Vagina (tissue), 2 donors: ENCODE data around the gene AGK. TPM values are rescaled to one million over a fixed set of nuclear protein-coding genes. Genes with fewer than 3 reads are reported as not detected.

Experiments
- DNase-seq, 2 donors: peaks; one replicate each; pipeline ENCODE4 v3.0.0-alpha.2; 2017; ENCODE audit errors: extremely low spot score in 2 of 2
- H3K27ac ChIP-seq: fragments of 200-600 bp; sonication (generic); one replicate; pipeline ENCODE4 v1.5.1; 2019
- H3K27me3 ChIP-seq: fragments of 200-600 bp; sonication (generic); one replicate; pipeline ENCODE4 v1.5.1; 2019
- H3K36me3 ChIP-seq, 2 donors: fragments of 200-600 bp; sonication (generic); one replicate each; pipeline ENCODE4 v1.5.1; 2017 to 2019
- H3K4me1 ChIP-seq: fragments of 200-600 bp; sonication (generic); one replicate; pipeline ENCODE4 v1.5.1; 2019
- H3K4me3 ChIP-seq, 2 donors: fragments of 200-600 bp; sonication (generic); 1 replicate in 1 of 2; 2 replicates in 1 of 2; pipeline ENCODE4 v1.5.1; 2016 to 2019
- H3K9me3 ChIP-seq: fragments of 200-600 bp; sonication (generic); one replicate; pipeline ENCODE4 v1.5.1; 2019
- POLR2A ChIP-seq, 2 donors: fragments of 450-650 bp; IDR thresholded peaks; one replicate each; pipeline ENCODE4 v1.6.1; 2017; ENCODE audit warnings: antibody characterized with exemption in 2 of 2, mild to moderate bottlenecking in 2 of 2, moderate library complexity in 2 of 2
- POLR2AphosphoS5 ChIP-seq, 2 donors: sonication (generic); formaldehyde crosslinking; IDR thresholded peaks; one replicate each; pipeline ENCODE4 v1.9.0; 2017; ENCODE audit warnings: antibody characterized with exemption in 2 of 2, mild to moderate bottlenecking in 2 of 2, low read depth in 1 of 2; ENCODE audit not compliant: insufficient read depth in 1 of 2
- intact Hi-C: fragments of 100-400 bp; cut with DNase I; formaldehyde crosslinking; loops from one replicate; pipeline ENCODE4 v1.15.1; 2023
- total RNA-seq: library from RNA; depleted of rRNA; stranded (reverse); fragments of >200 nt; gene quantifications from one replicate; pipeline ENCODE4 v1.2.3, GENCODE V29; 2016
- TF ChIP-seq, protein P1 (sequence below), 3 experiments: fragments of 450-650 bp in 2 of 3; fragments of 200-600 bp in 1 of 3; sonication (generic) in 1 of 3; IDR thresholded peaks; one replicate each; pipeline ENCODE4 v1.5.1; 2017 to 2019; ENCODE audit warnings: antibody characterized with exemption in 3 of 3, mild to moderate bottlenecking in 2 of 3, moderate library complexity in 2 of 3

The AGK gene
- total RNA-seq, 1 donor from 2014 or later, result 21.1 TPM

DNA sequence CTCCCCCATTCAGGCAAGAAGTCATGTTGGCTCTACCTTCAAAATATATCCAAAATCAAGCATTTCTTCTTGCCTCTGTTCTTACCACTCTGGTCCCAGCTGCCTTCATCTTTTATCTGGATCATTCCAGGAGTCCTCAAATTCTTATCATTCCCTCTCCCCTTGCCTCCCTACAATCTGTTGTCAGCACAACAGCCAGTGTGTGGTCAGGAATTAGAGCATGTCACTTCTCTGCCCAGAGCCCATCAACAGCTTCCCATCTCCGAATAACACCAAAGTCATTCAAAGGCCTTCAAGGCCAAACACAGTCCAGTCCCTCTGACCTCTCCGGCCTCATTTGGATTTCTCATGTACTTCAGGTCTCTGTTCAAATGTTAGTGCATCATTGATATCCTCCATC, 80.3 kb downstream of the AGK start:
- Histone ChIP-seq H3K27me3 (no peaks in the 10 kb centered on the region), H3K4me1 (no peaks in the 10 kb centered on the region), H3K4me3 (no peak overlapping the region), H3K9me3 (no peaks in the 10 kb centered on the region), H3K36me3 (no peaks in the 10 kb centered on the region), H3K27ac (no peak overlapping the region)
- no peak for DNase-seq
- intact Hi-C loops, result no loop called here
- TF ChIP-seq, protein P1, sequence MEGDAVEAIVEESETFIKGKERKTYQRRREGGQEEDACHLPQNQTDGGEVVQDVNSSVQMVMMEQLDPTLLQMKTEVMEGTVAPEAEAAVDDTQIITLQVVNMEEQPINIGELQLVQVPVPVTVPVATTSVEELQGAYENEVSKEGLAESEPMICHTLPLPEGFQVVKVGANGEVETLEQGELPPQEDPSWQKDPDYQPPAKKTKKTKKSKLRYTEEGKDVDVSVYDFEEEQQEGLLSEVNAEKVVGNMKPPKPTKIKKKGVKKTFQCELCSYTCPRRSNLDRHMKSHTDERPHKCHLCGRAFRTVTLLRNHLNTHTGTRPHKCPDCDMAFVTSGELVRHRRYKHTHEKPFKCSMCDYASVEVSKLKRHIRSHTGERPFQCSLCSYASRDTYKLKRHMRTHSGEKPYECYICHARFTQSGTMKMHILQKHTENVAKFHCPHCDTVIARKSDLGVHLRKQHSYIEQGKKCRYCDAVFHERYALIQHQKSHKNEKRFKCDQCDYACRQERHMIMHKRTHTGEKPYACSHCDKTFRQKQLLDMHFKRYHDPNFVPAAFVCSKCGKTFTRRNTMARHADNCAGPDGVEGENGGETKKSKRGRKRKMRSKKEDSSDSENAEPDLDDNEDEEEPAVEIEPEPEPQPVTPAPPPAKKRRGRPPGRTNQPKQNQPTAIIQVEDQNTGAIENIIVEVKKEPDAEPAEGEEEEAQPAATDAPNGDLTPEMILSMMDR (IDR thresholded peaks at IDR 0.05), result no peak
- no peak for TF ChIP-seq POLR2A (IDR thresholded peaks at IDR 0.05)
- no peak for TF ChIP-seq POLR2AphosphoS5 (IDR thresholded peaks at IDR 0.05; ENCODE audit: insufficient read depth in 1 of 2, low read depth in 1 of 2)

DNA sequence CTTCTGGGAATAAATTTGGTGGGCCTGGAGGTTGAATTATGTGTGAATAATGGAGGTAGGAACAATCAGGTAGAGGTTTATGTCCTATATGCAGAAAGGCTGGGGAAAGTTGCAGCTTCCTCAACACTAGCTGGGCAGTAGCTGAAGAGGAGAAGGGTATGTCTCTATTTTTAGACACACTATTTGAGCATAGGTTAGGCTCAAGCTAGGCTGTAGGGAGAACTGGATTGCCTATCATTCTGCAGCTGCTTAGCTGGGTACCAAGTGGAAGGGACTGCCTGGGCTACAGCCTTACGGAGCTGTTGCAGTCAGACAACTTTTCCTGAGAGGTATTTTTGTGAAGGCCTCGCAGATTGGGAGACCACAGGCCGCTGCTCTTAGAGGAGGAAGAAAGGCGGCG, 82.9 kb downstream of the AGK start:
- no peaks in the 10 kb centered on the region for H3K9me3 ChIP-seq
- H3K36me3 ChIP-seq, result no peaks in the 10 kb centered on the region
- TF ChIP-seq, protein P1 (IDR thresholded peaks at IDR 0.05), result no peak
- TF ChIP-seq POLR2AphosphoS5 (IDR thresholded peaks at IDR 0.05; ENCODE audit: insufficient read depth in 1 of 2, low read depth in 1 of 2) (no peak), POLR2A (IDR thresholded peaks at IDR 0.05) (no peak)
- no peaks in the 10 kb centered on the region for H3K27me3 ChIP-seq
- no peak for DNase-seq
- H3K4me1 ChIP-seq, result no peaks in the 10 kb centered on the region
- intact Hi-C loops, result no loop called here
- no peak overlapping the region for H3K4me3 ChIP-seq
- H3K27ac ChIP-seq, result no peak overlapping the region

DNA sequence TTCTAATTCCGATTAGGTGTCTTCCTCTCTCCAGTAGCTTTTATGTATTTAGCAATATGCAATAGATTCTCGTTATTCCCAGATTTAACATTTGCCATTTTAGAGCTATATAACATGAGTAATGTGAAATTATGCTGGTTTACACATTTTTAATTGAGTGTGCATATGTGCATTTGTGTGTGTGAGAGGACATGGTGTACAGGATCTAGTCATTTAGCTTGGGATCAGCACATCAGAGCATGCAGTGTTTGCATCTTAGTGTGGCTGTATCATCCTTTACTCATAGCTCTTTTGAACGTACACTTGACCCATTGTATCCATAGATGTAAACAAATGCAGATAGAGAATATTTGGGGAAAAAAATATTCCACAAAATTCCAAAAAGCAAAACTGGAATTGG, 84.8 kb downstream of the AGK start:
- H3K36me3 ChIP-seq, result no peaks in the 10 kb centered on the region
- TF ChIP-seq, protein P1 (IDR thresholded peaks at IDR 0.05), result no peak
- no peak for TF ChIP-seq POLR2A (IDR thresholded peaks at IDR 0.05)
- no peak overlapping the region for H3K27ac ChIP-seq
- H3K4me1 ChIP-seq, result no peaks in the 10 kb centered on the region
- intact Hi-C loops, result no loop called here
- no peaks in the 10 kb centered on the region for H3K27me3 ChIP-seq
- no peaks in the 10 kb centered on the region for H3K9me3 ChIP-seq
- no peak for DNase-seq
- H3K4me3 ChIP-seq, result no peak overlapping the region

DNA sequence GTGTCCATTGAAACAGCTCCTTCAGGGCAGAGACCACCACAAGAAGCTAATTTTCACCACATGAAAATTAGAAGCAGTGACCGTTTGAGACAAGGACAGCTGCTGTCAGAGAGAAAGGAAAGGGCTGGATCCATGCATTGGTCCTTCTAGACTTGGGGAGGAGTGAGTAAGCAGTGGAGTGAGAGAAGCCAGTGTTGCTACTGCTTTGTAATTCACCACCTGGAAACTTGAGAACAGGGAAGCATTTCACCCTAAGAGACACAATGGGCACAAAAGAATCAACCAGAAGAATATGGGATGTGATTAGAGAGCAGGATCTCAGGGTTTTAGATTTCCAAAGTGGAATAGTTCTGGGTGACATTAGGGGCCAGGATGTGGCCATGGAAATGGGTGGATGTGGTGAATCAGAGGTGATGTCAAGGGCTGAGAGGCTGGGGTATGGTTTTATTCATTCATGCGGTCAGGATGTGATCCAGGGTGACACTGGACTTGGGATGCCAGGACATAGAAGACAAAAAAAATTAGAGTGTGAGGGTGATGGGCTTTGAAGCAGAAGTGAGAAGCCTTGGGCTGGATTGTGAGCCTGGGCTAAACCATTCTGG, 89.1 kb downstream of the AGK start:
- Histone ChIP-seq H3K9me3 (no peaks in the 10 kb centered on the region), H3K36me3 (no peaks in the 10 kb centered on the region), H3K27me3 (no peaks in the 10 kb centered on the region), H3K27ac (no peak overlapping the region), H3K4me3 (no peak overlapping the region), H3K4me1 (no peaks in the 10 kb centered on the region)
- intact Hi-C loops, result no loop called here
- TF ChIP-seq POLR2AphosphoS5 (IDR thresholded peaks at IDR 0.05; ENCODE audit: insufficient read depth in 1 of 2, low read depth in 1 of 2) (no peak), POLR2A (IDR thresholded peaks at IDR 0.05) (no peak)
- TF ChIP-seq, protein P1 (IDR thresholded peaks at IDR 0.05), result no peak
- no peak for DNase-seq

DNA sequence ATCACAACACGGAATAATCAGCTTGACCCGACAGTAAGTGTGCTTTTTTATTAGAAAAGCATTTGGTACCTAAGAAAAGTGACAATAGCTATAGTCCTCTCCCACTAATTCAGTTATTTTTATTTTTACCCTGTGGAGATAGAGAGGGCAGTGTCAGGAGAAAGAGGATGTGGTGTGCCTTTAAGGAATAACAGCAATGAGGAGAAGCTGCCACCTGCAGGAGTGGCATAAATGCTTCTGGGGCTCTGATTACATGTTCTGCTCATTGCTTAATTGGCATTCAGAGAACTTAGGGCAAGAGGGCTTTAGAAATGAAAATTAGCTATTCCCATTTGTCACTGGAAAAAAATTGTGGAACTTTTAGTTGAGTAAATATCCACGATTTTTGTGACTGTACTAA, 90.7 kb downstream of the AGK start:
- H3K9me3 ChIP-seq, result no peaks in the 10 kb centered on the region
- TF ChIP-seq POLR2AphosphoS5 (IDR thresholded peaks at IDR 0.05; ENCODE audit: insufficient read depth in 1 of 2, low read depth in 1 of 2) (no peak), POLR2A (IDR thresholded peaks at IDR 0.05) (no peak)
- TF ChIP-seq, protein P1 (IDR thresholded peaks at IDR 0.05), result no peak
- peaks cover 0 to 5% of the 10 kb centered on the region in 2 donors for H3K36me3 ChIP-seq
- H3K27me3 ChIP-seq, result no peaks in the 10 kb centered on the region
- DNase-seq, result no peak
- H3K4me3 ChIP-seq, result no peak overlapping the region
- no peaks in the 10 kb centered on the region for H3K4me1 ChIP-seq
- no peak overlapping the region for H3K27ac ChIP-seq
- intact Hi-C loops, result no loop called here
